Ishikawa (cell line): ENCODE data around the gene LCLAT1.

Experiments used
- CEBPB ChIP-seq: IDR thresholded peaks from 2 replicates; pipeline ENCODE4 v1.6.1; 2012
- CREB1 ChIP-seq: IDR thresholded peaks from 2 replicates; pipeline ENCODE4 v1.6.1; 2012; ENCODE audit warnings: low read depth
- EGR1 ChIP-seq: IDR thresholded peaks from 2 replicates; pipeline ENCODE4 v1.6.1; 2012
- EP300 ChIP-seq: IDR thresholded peaks from 2 replicates; pipeline ENCODE4 v1.6.1; 2012; ENCODE audit warnings: borderline replicate concordance
- FOXM1 ChIP-seq: IDR thresholded peaks from 2 replicates; pipeline ENCODE4 v1.6.1; 2012; ENCODE audit warnings: low read depth, borderline replicate concordance
- MAX ChIP-seq: IDR thresholded peaks from 2 replicates; pipeline ENCODE4 v1.6.1; 2012
- NFIC ChIP-seq: IDR thresholded peaks from 2 replicates; pipeline ENCODE4 v1.6.1; 2012
- RAD21 ChIP-seq: IDR thresholded peaks from 2 replicates; pipeline ENCODE4 v1.6.1; 2012; ENCODE audit warnings: low read depth
- REST ChIP-seq: IDR thresholded peaks from 2 replicates; pipeline ENCODE4 v1.6.1; 2012; ENCODE audit warnings: low read depth, mild to moderate bottlenecking
- TAF1 ChIP-seq: IDR thresholded peaks from 2 replicates; pipeline ENCODE4 v1.6.1; 2012; ENCODE audit warnings: low read depth, mild to moderate bottlenecking
- TCF12 ChIP-seq: IDR thresholded peaks from 2 replicates; pipeline ENCODE4 v1.6.1; 2012; ENCODE audit warnings: low read depth
- TEAD4 ChIP-seq: IDR thresholded peaks from 2 replicates; pipeline ENCODE4 v1.6.1; 2012
- USF1 ChIP-seq: IDR thresholded peaks from 2 replicates; pipeline ENCODE4 v1.6.1; 2012
- YY1 ChIP-seq: IDR thresholded peaks from 2 replicates; pipeline ENCODE4 v1.6.1; 2012; ENCODE audit warnings: low read depth
- ZBTB7A ChIP-seq: IDR thresholded peaks from 2 replicates; pipeline ENCODE4 v1.6.1; 2012; ENCODE audit warnings: low read depth

Gene LCLAT1

GRCh38 chr2:30677861-30678385 lies 230.9 kb downstream of the LCLAT1 start:
- TF ChIP-seq TAF1 (no peak), USF1 (no peak), CEBPB (no peak), NFIC (no peak), RAD21 (no peak), MAX (no peak), TEAD4 (no peak), EP300 (no peak), EGR1 (no peak), TCF12 (no peak), CREB1 (no peak), REST (no peak)

- TF ChIP-seq CREB1, result no peak
- TF ChIP-seq RAD21, result no peak
- TF ChIP-seq FOXM1, result no peak
- no peak for TF ChIP-seq YY1
- TF ChIP-seq EP300, result no peak
- no peak for TF ChIP-seq TEAD4
- TF ChIP-seq NFIC, result no peak
- TF ChIP-seq REST, result no peak
- TF ChIP-seq CEBPB, result no peak
- no peak for TF ChIP-seq TAF1
- no peak for TF ChIP-seq TCF12
- TF ChIP-seq ZBTB7A, result no peak
- TF ChIP-seq MAX, result no peak
- no peak for TF ChIP-seq USF1
- TF ChIP-seq EGR1, result no peak
These were observed 231.5 kb downstream of the LCLAT1 start for GRCh38 chr2:30678410-30679137.

GRCh38 chr2:30679426-30680088 lies 232.5 kb downstream of the LCLAT1 start:
- TF ChIP-seq EP300 (no peak), NFIC (no peak), RAD21 (no peak), TEAD4 (no peak), USF1 (no peak), REST (no peak), TAF1 (no peak), ZBTB7A (no peak), TCF12 (no peak), FOXM1 (no peak), YY1 (no peak), EGR1 (no peak), CREB1 (no peak), MAX (no peak), CEBPB (no peak)
